Measurements from ENCODE around the gene GUCY1A1. TPM values are rescaled to one million over a fixed set of nuclear protein-coding genes. Genes with fewer than 3 reads are reported as not detected.

Gene GUCY1A1
- total RNA-seq, 2 experiments from 2014 or later = 0.11 to 0.13 TPM

DNA sequence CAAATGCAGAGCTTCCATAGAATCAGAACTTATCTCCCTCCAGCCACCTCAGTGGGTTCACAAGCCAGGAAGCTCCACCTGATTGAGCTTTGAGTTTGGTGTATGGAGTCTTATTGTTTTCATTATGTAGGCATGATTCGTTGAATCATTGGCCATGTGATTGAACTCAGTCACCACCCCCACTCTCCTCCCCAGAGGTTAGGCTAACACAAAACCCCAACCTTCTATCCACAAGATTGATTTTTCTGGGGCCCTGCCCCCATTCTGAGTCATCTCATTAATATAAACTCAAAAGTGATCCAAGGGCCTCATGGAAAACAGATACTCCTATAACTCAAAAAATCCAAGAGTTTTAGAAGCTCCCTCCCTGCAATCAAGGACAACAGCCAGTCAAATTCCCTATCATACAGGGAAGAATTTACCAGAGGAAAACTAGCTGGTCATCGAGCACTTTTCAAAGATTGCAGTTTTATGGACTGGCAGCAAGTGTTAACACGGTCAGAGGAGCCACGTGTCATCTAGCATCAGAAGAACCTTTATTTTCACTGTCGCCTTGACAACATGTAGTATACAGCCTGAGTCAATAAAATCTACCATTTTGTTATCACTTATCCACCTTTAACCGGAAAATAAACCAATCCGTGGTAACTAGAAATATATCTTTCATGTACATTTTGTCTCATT lies 56.3 kb downstream of the GUCY1A1 start:
- CTCF ChIA-PET = no interaction called here
- POLR2A ChIA-PET = no interaction called here

GRCh38 chr4:155724731-155725130 lies 58.1 kb downstream of the GUCY1A1 start:
- ChIA-PET POLR2A (no interaction called here), CTCF (no interaction called here)

- CTCF ChIA-PET = no interaction called here
Measured at GRCh38 chr4:155734065-155734464, 67.4 kb downstream of the GUCY1A1 start.

GRCh38 chr4:155734951-155735350 lies 68.3 kb downstream of the GUCY1A1 start:
- CTCF ChIA-PET = no interaction called here
- POLR2A ChIA-PET = no interaction called here

More at GRCh38 chr4:155734065-155734464, 67.4 kb downstream of the GUCY1A1 start:
- POLR2A ChIA-PET = no interaction called here

DNA sequence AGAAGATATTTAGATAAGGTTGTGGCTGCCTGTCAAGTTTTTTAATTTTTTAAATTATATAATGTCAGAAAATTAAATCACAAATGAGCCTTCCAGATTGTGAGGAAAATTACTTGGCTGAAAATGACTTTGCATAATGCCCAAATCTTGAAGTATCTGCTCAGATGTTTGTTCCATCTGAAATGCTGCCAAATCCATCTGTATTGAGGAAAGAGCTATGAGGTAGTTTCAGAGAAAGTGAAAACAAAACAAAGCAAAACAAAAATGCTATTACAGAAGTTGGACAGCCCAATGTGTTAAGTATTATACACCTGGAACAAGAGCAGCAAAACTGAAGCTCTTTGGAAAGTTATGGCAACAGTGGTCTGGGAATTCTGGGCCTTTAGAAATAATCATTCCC lies 68.8 kb downstream of the GUCY1A1 start:
- ChIA-PET POLR2A (no interaction called here), CTCF (no interaction called here)

GRCh38 chr4:155738548-155738947 lies 71.9 kb downstream of the GUCY1A1 start:
- ChIA-PET POLR2A (no interaction called here), CTCF (no interaction called here)

DNA sequence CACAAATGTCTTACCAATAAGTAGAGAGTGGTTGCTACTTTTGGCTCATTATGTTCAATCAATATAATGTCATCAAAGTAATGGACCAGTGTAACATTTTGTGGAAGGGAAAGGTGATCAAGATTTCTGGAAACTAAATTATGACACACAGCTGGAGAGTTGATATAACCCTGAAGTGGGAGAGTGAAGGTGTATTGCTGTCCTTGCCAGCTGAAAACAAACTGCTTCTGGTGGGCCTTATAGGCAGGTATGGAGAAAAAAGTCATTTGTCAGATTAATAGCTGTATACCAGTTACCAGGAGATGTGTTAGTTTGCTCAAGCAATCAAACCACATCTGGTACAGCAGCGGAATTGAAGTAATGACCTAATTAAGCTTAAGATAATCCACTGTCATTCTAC lies 74.9 kb downstream of the GUCY1A1 start:
- ChIA-PET CTCF (no interaction called here), POLR2A (no interaction called here)

DNA sequence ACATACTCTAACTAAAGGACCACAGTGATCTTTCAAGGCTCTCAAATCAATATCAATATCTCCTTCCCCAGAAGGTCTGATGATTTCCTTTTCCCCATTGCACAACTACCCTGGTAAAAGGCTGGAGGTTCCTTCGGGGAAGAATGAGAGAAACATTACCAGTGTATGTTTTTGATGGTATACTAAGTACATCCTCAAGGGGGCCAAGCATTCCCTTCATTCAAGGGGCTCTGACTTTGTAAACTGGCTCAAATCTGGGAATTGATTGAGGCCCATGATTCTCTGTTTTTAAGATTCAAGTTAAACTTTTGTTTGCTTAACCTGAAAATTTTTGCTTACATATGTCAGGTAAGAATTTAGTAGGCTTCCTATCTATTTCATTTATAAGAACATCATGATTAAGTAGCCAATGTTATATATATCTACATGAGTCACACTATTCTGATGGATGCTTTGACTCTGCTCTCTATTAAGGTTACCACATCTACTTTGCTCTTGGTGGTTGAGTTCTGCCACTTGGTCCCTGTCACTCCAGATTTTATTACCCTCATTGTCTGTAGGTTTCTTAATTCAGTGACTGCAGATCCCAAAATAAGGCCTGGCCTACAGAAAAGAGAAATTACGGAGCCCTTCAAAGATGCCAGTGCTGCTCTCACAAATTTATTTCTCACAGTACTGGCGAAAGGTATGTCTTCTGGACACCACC lies 75.8 kb downstream of the GUCY1A1 start:
- POLR2A ChIA-PET = no interaction called here

GRCh38 chr4:155745984-155746383 lies 79.3 kb downstream of the GUCY1A1 start:
- ChIA-PET POLR2A (no interaction called here), CTCF (no interaction called here)

More for the DNA sequence above, 75.8 kb downstream of the GUCY1A1 start:
- CTCF ChIA-PET = no interaction called here

GRCh38 chr4:155748039-155748438 lies 81.4 kb downstream of the GUCY1A1 start:
- CTCF ChIA-PET = no interaction called here
- POLR2A ChIA-PET = no interaction called here

DNA sequence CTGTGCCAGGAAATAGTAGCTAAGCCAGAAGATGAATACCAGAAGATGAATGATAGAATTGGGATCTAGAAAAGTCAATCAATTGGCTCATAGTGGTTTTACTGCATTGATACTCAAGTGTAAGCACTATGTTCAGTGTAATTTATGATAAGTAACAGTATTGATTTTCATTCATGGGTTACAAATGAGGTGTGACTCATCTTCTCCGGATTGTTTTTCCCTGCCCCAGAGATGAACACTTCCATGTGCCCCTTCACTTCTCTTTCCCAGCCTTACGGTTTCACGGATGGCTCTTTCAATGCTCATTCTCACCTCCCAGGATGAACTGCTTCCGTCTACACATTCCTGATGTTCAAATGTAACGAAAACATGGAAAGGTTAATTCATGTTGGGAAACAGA lies 82.4 kb downstream of the GUCY1A1 start:
- CTCF ChIA-PET = no interaction called here

GRCh38 chr4:155751569-155751968 lies 84.9 kb downstream of the GUCY1A1 start:
- ChIA-PET CTCF (no interaction called here), POLR2A (no interaction called here)

More for the DNA sequence above, 82.4 kb downstream of the GUCY1A1 start:
- POLR2A ChIA-PET = no interaction called here

GRCh38 chr4:155757745-155758265 lies 91.2 kb downstream of the GUCY1A1 start:
- CTCF ChIA-PET = no interaction called here
- POLR2A ChIA-PET = no interaction called here

GRCh38 chr4:155758481-155759371 lies 92.1 kb downstream of the GUCY1A1 start, which contains the start of gene GUCY1B1:
Gene GUCY1B1 (plus strand): TSS chr4:155759021. CDS start chr4:155759141, 120 bp downstream.
- CTCF ChIA-PET = no interaction called here
- POLR2A ChIA-PET = no interaction called here

DNA sequence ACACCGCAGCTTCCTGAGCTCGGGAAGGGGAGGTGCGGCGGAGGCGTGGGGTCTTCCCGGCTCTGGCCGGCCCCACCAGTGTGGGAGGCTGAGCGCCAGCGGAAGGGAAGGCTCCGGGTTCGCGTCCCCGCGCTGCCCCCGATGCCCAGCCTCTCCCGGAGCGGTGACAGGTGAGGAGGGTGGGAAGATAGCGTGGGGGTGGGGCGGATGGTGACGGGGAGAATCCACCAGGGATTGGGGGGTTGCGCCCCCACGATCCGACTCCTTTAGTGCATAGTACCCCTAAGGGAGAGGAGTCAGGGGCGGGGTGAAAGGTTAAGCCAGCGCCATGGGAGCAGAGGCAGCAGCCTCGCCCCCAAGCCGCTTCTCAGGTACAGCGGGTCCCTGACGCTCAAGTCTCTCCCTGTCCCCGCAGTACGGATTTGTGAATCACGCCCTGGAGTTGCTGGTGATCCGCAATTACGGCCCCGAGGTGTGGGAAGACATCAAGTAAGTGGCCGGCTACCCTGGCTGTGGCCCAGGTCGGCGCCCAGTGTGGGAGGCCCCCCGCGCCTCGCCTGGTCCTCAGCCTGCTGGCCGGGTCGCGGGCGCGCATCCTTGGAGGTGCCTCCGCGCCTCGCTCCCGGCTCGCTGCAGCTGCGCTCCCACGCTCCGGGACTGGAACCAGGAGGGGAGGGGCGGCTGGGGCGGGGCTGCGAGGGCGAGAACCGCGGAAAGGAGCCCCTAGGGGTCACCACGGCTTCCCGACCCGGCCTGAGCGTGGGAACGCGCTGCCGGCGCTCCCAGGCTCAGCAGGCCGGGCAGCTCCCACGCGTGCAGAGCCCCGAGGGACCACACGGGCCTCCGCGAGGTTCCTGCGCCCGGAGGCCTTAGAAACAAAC lies 93.0 kb downstream of the GUCY1A1 start:
- CTCF ChIA-PET = no interaction called here

DNA sequence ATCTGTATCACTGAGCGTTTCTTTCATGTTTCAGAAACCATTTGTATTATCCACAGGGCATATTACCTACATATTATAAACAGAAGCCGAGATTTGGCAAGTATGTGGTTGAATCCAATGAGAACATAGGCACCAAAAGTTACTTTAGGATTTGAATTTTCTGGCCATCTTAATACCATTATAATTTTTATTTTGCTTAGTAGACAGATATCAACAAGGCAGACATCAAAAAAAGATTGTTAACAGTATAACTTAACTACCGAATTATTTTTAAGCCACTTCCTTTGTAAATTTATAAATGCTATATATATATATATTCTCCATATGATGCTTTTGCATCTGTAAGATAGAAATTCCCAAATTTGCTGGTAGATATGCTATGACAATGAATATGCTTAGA lies 94.4 kb downstream of the GUCY1A1 start:
- POLR2A ChIA-PET = no interaction called here
- CTCF ChIA-PET = no interaction called here

More for the DNA sequence above, 93.0 kb downstream of the GUCY1A1 start:
- POLR2A ChIA-PET = no interaction called here

GRCh38 chr4:155761916-155762315 lies 95.3 kb downstream of the GUCY1A1 start:
- ChIA-PET CTCF (no interaction called here), POLR2A (no interaction called here)

DNA sequence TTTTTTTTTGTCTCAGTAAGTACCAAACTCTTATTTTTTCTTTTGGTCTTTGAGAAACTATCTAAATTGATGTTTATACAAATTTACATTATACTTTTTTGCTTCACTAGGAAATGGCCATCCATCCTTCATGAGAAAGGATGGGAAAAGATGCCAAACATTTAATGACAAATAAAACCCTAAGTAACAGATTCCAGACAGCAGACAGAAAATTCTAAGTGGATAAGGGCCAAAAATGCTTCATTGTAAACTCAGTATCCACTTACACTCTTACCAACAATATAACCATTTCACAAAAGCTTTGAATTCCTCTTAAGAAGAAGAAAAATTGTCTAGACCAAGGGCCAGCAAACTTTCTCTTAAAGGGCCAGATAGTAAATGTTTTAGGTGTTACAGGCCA lies 95.7 kb downstream of the GUCY1A1 start:
- CTCF ChIA-PET = no interaction called here
- POLR2A ChIA-PET = no interaction called here

DNA sequence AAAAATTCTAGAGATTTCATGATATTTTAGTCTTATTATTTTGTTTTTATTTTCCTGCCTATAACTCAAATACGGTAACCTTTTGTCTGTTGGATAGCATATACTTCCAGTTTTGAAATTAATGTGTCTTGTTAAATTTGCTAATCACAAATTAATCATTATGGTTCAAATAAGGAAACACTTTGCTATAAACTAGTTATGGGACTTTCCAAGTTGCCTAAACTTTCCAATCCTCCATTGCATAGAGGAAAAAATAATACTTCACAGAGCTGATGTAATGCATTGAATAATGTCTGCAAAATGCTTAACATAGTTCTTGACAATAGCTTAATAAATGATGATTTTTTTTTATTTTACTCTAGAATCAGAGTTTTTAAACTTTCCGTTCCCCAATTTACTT lies 96.9 kb downstream of the GUCY1A1 start:
- CTCF ChIA-PET = no interaction called here

DNA sequence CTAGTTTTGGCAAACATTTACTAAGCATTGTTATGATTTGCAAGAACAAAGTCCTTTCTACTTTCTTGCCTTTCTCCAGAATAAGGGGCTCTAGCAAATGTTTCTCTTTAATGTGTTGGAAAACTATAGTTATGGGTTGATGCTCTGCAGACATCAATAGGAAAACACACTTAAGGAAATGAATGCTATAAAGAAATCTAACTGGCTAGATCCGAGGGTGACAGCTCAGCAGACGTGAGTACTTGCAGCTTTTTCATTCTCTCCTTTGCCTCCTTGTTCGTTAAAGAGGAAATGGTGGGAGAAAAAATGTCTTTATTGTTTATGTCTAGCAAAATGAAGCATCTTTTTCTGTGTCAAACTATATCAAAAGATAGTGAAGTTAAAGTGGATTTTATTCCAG lies 98.5 kb downstream of the GUCY1A1 start:
- ChIA-PET CTCF (no interaction called here), POLR2A (no interaction called here)

More for the DNA sequence above, 96.9 kb downstream of the GUCY1A1 start:
- POLR2A ChIA-PET = no interaction called here
